Activated CD4-positive, alpha-beta T cell treated with anti-CD3 and anti-CD28 coated beads for 36 hours (primary cell): ENCODE measurements around the gene PRSS27. TPM values are rescaled to one million over a fixed set of nuclear protein-coding genes. Genes with fewer than 3 reads are reported as not detected.
"Not testable (repeated sequence)": the region's sequence is repeated elsewhere in the genome, so short reads cannot be mapped to it uniquely, and the experiment has no call there.

Experiments used
- ATAC-seq: fragments of 200-7000 bp; cut with Tn5 transposase; one replicate; pipeline ENCODE4 v1.10.0; 2021; ENCODE audit warnings: mild to moderate bottlenecking, moderate library complexity
- CTCF ChIA-PET: fragments of 350-600 bp; sonication (Branson Sonifier 250); formaldehyde crosslinking; loops from one replicate; lab custom pipeline; 2021; ENCODE audit warnings: antibody characterized with exemption; lab: Charles Lee
- POLR2A ChIA-PET: fragments of 350-600 bp; sonication (Branson Sonifier 250); formaldehyde crosslinking; loops from one replicate; lab custom pipeline; 2021; ENCODE audit warnings: antibody characterized with exemption, inconsistent platforms; lab: Charles Lee
- DNase-seq: peaks from one replicate; pipeline ENCODE4 v3.0.0-alpha.2; 2020
- H3K27ac Mint-ChIP-seq: one replicate; pipeline ENCODE4 v1.8.0; 2021; ENCODE audit warnings: mixed read lengths
- H3K27me3 Mint-ChIP-seq: one replicate; pipeline ENCODE4 v1.8.0; 2021; ENCODE audit warnings: mixed read lengths
- H3K36me3 Mint-ChIP-seq: one replicate; pipeline ENCODE4 v1.8.0; 2021; ENCODE audit warnings: low read depth, mixed read lengths
- H3K4me1 Mint-ChIP-seq: one replicate; pipeline ENCODE4 v1.8.0; 2021; ENCODE audit warnings: mixed read lengths
- H3K4me3 Mint-ChIP-seq: one replicate; pipeline ENCODE4 v1.8.0; 2021; ENCODE audit warnings: mild to moderate bottlenecking, moderate library complexity, mixed read lengths
- H3K9me3 Mint-ChIP-seq: one replicate; pipeline ENCODE4 v1.8.0; 2021; ENCODE audit warnings: low read depth, mixed read lengths
- intact Hi-C, 2 experiments: fragments of 100-400 bp; cut with DNase I in 1 of 2; cut with micrococcal nuclease in 1 of 2; formaldehyde crosslinking; loops; one replicate each; pipeline versions ENCODE4 v1.14.2 to v1.15.1; 2022 to 2024; cut with DNase I, micrococcal nuclease
- total RNA-seq, 2 experiments: library from RNA; stranded (reverse); gene quantifications; one replicate each; pipeline ENCODE4 v1.2.3, GENCODE V29; 2021

The PRSS27 gene
- total RNA-seq, 2 experiments from 2014 or later, result 2.3 to 2.4 TPM

GRCh38 chr16:2700786-2701185 lies 19.2 kb downstream of the PRSS27 start:
- no peaks in the 10 kb centered on the region for H3K27me3 Mint-ChIP-seq
- intact Hi-C loops, result no loop called here
- DNase-seq, result no peak
- no peak overlapping the region for H3K4me3 Mint-ChIP-seq
- H3K9me3 Mint-ChIP-seq, result no peaks in the 10 kb centered on the region
- ATAC-seq, result no peak
- H3K27ac Mint-ChIP-seq, result no peak overlapping the region
- POLR2A ChIA-PET, result no interaction called here
- no peaks in the 10 kb centered on the region for H3K4me1 Mint-ChIP-seq
- CTCF ChIA-PET, result no interaction called here
- peaks cover 12% of the 10 kb centered on the region for H3K36me3 Mint-ChIP-seq

- H3K9me3 Mint-ChIP-seq, result no peaks in the 10 kb centered on the region
- H3K27me3 Mint-ChIP-seq, result no peaks in the 10 kb centered on the region
- no peaks in the 10 kb centered on the region for H3K4me1 Mint-ChIP-seq
- DNase-seq (no peak), ATAC-seq (no peak)
- no peak overlapping the region for H3K4me3 Mint-ChIP-seq
- intact Hi-C loops, result no loop called here
- ChIA-PET POLR2A (interaction anchor here (0.7 kb wide), 1 partner anchor 11 kb away, joined by 3 read pairs; no protein-coding TSS in a partner anchor), CTCF (interaction anchor here (0.8 kb wide), 1 partner anchor 183 kb away, joined by 3 read pairs; the partner anchor contains the start of gene FLYWCH2)
- H3K36me3 Mint-ChIP-seq, result peaks cover 12% of the 10 kb centered on the region
- H3K27ac Mint-ChIP-seq, result no peak overlapping the region
Measured at GRCh38 chr16:2699791-2700600, 20.0 kb downstream of the PRSS27 start.

GRCh38 chr16:2698965-2699750 lies 20.9 kb downstream of the PRSS27 start:
- H3K27me3 Mint-ChIP-seq, result no peaks in the 10 kb centered on the region
- H3K4me3 Mint-ChIP-seq, result no peak overlapping the region
- no peaks in the 10 kb centered on the region for H3K4me1 Mint-ChIP-seq
- intact Hi-C loops, result no loop called here
- CTCF ChIA-PET, result interaction anchor here (0.6 to 0.8 kb wide), 2 partner anchors 184 to 277 kb away, joined by 3 read pairs; partner anchors contain the start of gene FLYWCH2
- H3K27ac Mint-ChIP-seq, result no peak overlapping the region
- peaks cover 12% of the 10 kb centered on the region for H3K36me3 Mint-ChIP-seq
- POLR2A ChIA-PET, result interaction anchor here (0.7 kb wide), 1 partner anchor 11 kb away, joined by 3 read pairs; no protein-coding TSS in a partner anchor
- ATAC-seq (no peak), DNase-seq (no peak)
- no peaks in the 10 kb centered on the region for H3K9me3 Mint-ChIP-seq

- H3K4me1 Mint-ChIP-seq, result no peaks in the 10 kb centered on the region
- H3K27ac Mint-ChIP-seq, result no peak overlapping the region
- ATAC-seq (no peak), DNase-seq (no peak)
- H3K4me3 Mint-ChIP-seq, result no peak overlapping the region
- ChIA-PET CTCF (no interaction called here), POLR2A (interaction anchor here (0.6 kb wide), 1 partner anchor 342 kb away, joined by 6 read pairs; no protein-coding TSS in a partner anchor)
- intact Hi-C loops, result no loop called here
- no peaks in the 10 kb centered on the region for H3K9me3 Mint-ChIP-seq
- H3K27me3 Mint-ChIP-seq, result no peaks in the 10 kb centered on the region
- H3K36me3 Mint-ChIP-seq, result peaks cover 12% of the 10 kb centered on the region
Measured at GRCh38 chr16:2698103-2698870, 21.7 kb downstream of the PRSS27 start.

- ChIA-PET POLR2A (interaction anchor here (0.7 kb wide), 1 partner anchor 103 kb away, joined by 3 read pairs; no protein-coding TSS in a partner anchor), CTCF (no interaction called here)
- Mint-ChIP-seq H3K27me3 (no peaks in the 10 kb centered on the region), H3K9me3 (no peaks in the 10 kb centered on the region), H3K27ac (no peak overlapping the region), H3K4me3 (no peak overlapping the region), H3K4me1 (no peaks in the 10 kb centered on the region), H3K36me3 (peaks cover 12% of the 10 kb centered on the region)
- DNase-seq, result no peak
- no peak for ATAC-seq
- intact Hi-C loops, result no loop called here
Measured at GRCh38 chr16:2697401-2697948, 22.5 kb downstream of the PRSS27 start.

- H3K9me3 Mint-ChIP-seq, H3K4me3 Mint-ChIP-seq, intact Hi-C loops, H3K27me3 Mint-ChIP-seq, ATAC-seq, H3K4me1 Mint-ChIP-seq, DNase-seq, CTCF ChIA-PET, H3K27ac Mint-ChIP-seq: not testable (repeated sequence)
- peaks cover 12% of the 10 kb centered on the region for H3K36me3 Mint-ChIP-seq
- POLR2A ChIA-PET, result interaction anchor here (0.7 kb wide), 1 partner anchor 104 kb away, joined by 3 read pairs; no protein-coding TSS in a partner anchor
Measured at GRCh38 chr16:2696601-2697250, 23.3 kb downstream of the PRSS27 start.

GRCh38 chr16:2692948-2693651 lies 26.9 kb downstream of the PRSS27 start:
- CTCF ChIA-PET, result no interaction called here
- H3K27me3 Mint-ChIP-seq, result no peaks in the 10 kb centered on the region
- DNase-seq (no peak), ATAC-seq (no peak)
- intact Hi-C loops, result no loop called here
- POLR2A ChIA-PET, result no interaction called here
- H3K27ac Mint-ChIP-seq, result no peak overlapping the region
- H3K36me3 Mint-ChIP-seq, result peaks cover 7% of the 10 kb centered on the region
- H3K9me3 Mint-ChIP-seq, result no peaks in the 10 kb centered on the region
- no peak overlapping the region for H3K4me3 Mint-ChIP-seq
- peaks cover 7% of the 10 kb centered on the region for H3K4me1 Mint-ChIP-seq

GRCh38 chr16:2692251-2692947 lies 27.6 kb downstream of the PRSS27 start:
- Mint-ChIP-seq H3K9me3 (no peaks in the 10 kb centered on the region), H3K36me3 (peaks cover 5% of the 10 kb centered on the region), H3K4me3 (no peak overlapping the region), H3K27me3 (no peaks in the 10 kb centered on the region), H3K4me1 (peaks cover 12% of the 10 kb centered on the region), H3K27ac (no peak overlapping the region)
- CTCF ChIA-PET, result no interaction called here
- intact Hi-C loops, result no loop called here
- POLR2A ChIA-PET, result interaction anchor here (1.0 kb wide), 1 partner anchor 10 kb away, joined by 4 read pairs; the partner anchor contains the start of gene KCTD5
- DNase-seq (no peak), ATAC-seq (no peak)

GRCh38 chr16:2691491-2692248 lies 28.4 kb downstream of the PRSS27 start:
- intact Hi-C loops, result no loop called here
- no peak overlapping the region for H3K27ac Mint-ChIP-seq
- H3K4me1 Mint-ChIP-seq, result peaks cover 20% of the 10 kb centered on the region
- H3K9me3 Mint-ChIP-seq, result no peaks in the 10 kb centered on the region
- ChIA-PET POLR2A (interaction anchor here (1.0 kb wide), 1 partner anchor 9 kb away, joined by 4 read pairs; the partner anchor contains the start of gene KCTD5), CTCF (no interaction called here)
- no peaks in the 10 kb centered on the region for H3K27me3 Mint-ChIP-seq
- ATAC-seq, result no peak
- H3K36me3 Mint-ChIP-seq, result peaks cover 1% of the 10 kb centered on the region
- DNase-seq, result no peak
- H3K4me3 Mint-ChIP-seq, result no peak overlapping the region
